Thoracic aorta (tissue), 2 donors: ENCODE results near the gene CPAMD8. TPM values are rescaled to one million over a fixed set of nuclear protein-coding genes. Genes with fewer than 3 reads are reported as not detected.

Experiments
- ATAC-seq: fragments of 150-250 bp; one replicate; pipeline ENCODE4 v1.8.0; 2017; ENCODE audit warnings: low read depth; ENCODE audit not compliant: insufficient number of reproducible peaks, low FRiP score
- DNase-seq: peaks from one replicate; pipeline ENCODE4 v3.0.0-alpha.2; 2020; ENCODE audit warnings: low spot score
- H3K27ac ChIP-seq, 2 donors: fragments of 200-600 bp; sonication (generic); 1 replicate in 1 of 2; 2 replicates in 1 of 2; pipeline ENCODE4 v1.5.1; 2016; ENCODE audit warnings: mild to moderate bottlenecking in 2 of 2, moderate library complexity in 2 of 2
- H3K27me3 ChIP-seq: fragments of 200-600 bp; sonication (generic); replicated peaks from 2 replicates; pipeline ENCODE4 v1.6.0; 2016; ENCODE audit warnings: mild to moderate bottlenecking; ENCODE audit not compliant: insufficient read depth
- H3K36me3 ChIP-seq: fragments of 200-600 bp; sonication (generic); one replicate; pipeline ENCODE4 v1.5.1; 2016
- H3K4me1 ChIP-seq, 2 donors: fragments of 200-600 bp; sonication (generic); 1 replicate in 1 of 2; 2 replicates in 1 of 2; pipeline versions ENCODE4 v1.5.1 to v1.6.0; 2016; ENCODE audit warnings: low read depth in 2 of 2, mild to moderate bottlenecking in 1 of 2; ENCODE audit not compliant: control insufficient read depth in 1 of 2
- H3K4me3 ChIP-seq: fragments of 200-600 bp; sonication (generic); 2 replicates; pipeline ENCODE4 v1.5.1; 2016; ENCODE audit warnings: mild to moderate bottlenecking
- H3K9me3 ChIP-seq: fragments of 200-600 bp; sonication (generic); 2 replicates; pipeline ENCODE4 v1.5.1; 2016
- CTCF ChIP-seq: fragments of 200-600 bp; sonication (generic); IDR thresholded peaks from one replicate; pipeline ENCODE4 v1.5.1; 2019; ENCODE audit warnings: antibody characterized with exemption
- total RNA-seq, 2 donors: library from RNA; depleted of rRNA; stranded (reverse); fragments of >200 nt; gene quantifications; one replicate each; pipeline versions ENCODE4 v1.1.0 to v1.2.3, GENCODE V29; 2016

The CPAMD8 gene
- total RNA-seq, 2 donors from 2014 or later, result 27.3 to 36.4 TPM

GRCh38 chr19:16861834-16862233 lies 164.8 kb downstream of the CPAMD8 start:
- H3K4me3 ChIP-seq, result no peak overlapping the region
- H3K9me3 ChIP-seq, result no peaks in the 10 kb centered on the region
- no peaks in the 10 kb centered on the region for H3K4me1 ChIP-seq
- no peak for TF ChIP-seq CTCF
- no peaks in the 10 kb centered on the region for H3K27me3 ChIP-seq
- peaks cover 41% of the 10 kb centered on the region for H3K36me3 ChIP-seq
- no peak overlapping the region for H3K27ac ChIP-seq
- ATAC-seq, result no peak
- no peak for DNase-seq

GRCh38 chr19:16861011-16861410 lies 165.6 kb downstream of the CPAMD8 start:
- H3K36me3 ChIP-seq, result peaks cover 32% of the 10 kb centered on the region
- no peak for ATAC-seq
- no peak for DNase-seq
- H3K27me3 ChIP-seq, result no peaks in the 10 kb centered on the region
- no peak overlapping the region for H3K4me3 ChIP-seq
- TF ChIP-seq CTCF, result no peak
- no peaks in the 10 kb centered on the region for H3K4me1 ChIP-seq
- H3K27ac ChIP-seq, result no peak overlapping the region
- no peaks in the 10 kb centered on the region for H3K9me3 ChIP-seq

- Histone ChIP-seq H3K36me3 (peaks cover 25% of the 10 kb centered on the region), H3K27ac (no peak overlapping the region), H3K4me1 (no peaks in the 10 kb centered on the region), H3K4me3 (no peak overlapping the region), H3K9me3 (no peaks in the 10 kb centered on the region), H3K27me3 (no peaks in the 10 kb centered on the region)
- ATAC-seq (no peak), DNase-seq (no peak)
- TF ChIP-seq CTCF, result no peak
These were observed 166.5 kb downstream of the CPAMD8 start for GRCh38 chr19:16860118-16860517.

GRCh38 chr19:16859626-16860025 lies 167.0 kb downstream of the CPAMD8 start:
- no peak for ATAC-seq
- H3K36me3 ChIP-seq, result peaks cover 23% of the 10 kb centered on the region

GRCh38 chr19:16856091-16856490 lies 170.5 kb downstream of the CPAMD8 start:
- no peaks in the 10 kb centered on the region for H3K4me1 ChIP-seq
- no peak for TF ChIP-seq CTCF
- peaks cover 36% of the 10 kb centered on the region for H3K36me3 ChIP-seq
- no peaks in the 10 kb centered on the region for H3K9me3 ChIP-seq
- no peaks in the 10 kb centered on the region for H3K27me3 ChIP-seq
- no peak for DNase-seq
- ATAC-seq, result no peak
- H3K27ac ChIP-seq, result no peak overlapping the region
- no peak overlapping the region for H3K4me3 ChIP-seq

More at GRCh38 chr19:16859626-16860025, 167.0 kb downstream of the CPAMD8 start:
- no peak for TF ChIP-seq CTCF
- H3K4me1 ChIP-seq, result no peaks in the 10 kb centered on the region
- H3K4me3 ChIP-seq, result no peak overlapping the region
- no peaks in the 10 kb centered on the region for H3K9me3 ChIP-seq
- no peak for DNase-seq
- no peaks in the 10 kb centered on the region for H3K27me3 ChIP-seq
- no peak overlapping the region for H3K27ac ChIP-seq
